ENCODE measurements around the gene MAP3K6.
A peak's percentile ranks its signal among the peaks of the same experiment; 100 is the strongest.

Gene MAP3K6

DNA sequence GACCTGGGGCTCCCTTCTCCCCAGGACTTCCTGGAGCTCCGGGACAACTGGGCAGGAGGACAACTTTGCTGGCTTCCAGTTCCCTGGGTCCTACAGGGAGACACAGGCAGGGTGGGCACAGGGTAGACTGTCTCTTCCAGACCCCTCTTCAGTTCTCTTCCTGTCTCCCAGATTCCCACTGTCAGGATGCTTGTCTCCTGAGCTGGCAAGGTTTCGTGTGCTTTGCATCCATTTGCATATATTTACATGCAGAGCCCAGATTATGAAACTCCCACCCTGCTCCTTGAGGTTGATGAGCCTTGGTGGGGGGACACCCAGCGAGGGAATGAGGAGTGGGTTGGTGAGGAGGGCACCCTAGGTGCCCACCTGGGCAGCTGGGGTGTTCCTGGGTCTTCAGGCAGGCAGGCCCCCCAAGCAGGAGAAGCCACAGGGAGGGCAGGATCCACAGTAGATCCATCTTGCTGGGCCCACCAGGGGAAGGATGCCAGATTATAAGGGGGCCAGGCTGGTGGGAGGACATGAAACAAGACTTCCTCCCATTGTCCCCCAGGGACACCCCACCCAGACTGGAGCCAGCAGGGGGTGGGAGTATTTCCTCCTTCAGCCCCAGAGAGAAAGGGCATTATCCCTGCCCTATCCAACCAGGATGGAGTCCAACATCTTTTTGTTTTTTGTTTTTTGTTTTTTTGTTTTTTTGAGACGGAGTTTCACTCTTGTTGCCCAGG is 7.8 kb upstream of the MAP3K6 start, which contains the start of gene FCN3:
Gene FCN3 (minus strand): TSS at position 463 of the 725 bp plus-strand sequence. CDS start 6 bp downstream, at position 457.
- no peak for DNase-seq

DNA sequence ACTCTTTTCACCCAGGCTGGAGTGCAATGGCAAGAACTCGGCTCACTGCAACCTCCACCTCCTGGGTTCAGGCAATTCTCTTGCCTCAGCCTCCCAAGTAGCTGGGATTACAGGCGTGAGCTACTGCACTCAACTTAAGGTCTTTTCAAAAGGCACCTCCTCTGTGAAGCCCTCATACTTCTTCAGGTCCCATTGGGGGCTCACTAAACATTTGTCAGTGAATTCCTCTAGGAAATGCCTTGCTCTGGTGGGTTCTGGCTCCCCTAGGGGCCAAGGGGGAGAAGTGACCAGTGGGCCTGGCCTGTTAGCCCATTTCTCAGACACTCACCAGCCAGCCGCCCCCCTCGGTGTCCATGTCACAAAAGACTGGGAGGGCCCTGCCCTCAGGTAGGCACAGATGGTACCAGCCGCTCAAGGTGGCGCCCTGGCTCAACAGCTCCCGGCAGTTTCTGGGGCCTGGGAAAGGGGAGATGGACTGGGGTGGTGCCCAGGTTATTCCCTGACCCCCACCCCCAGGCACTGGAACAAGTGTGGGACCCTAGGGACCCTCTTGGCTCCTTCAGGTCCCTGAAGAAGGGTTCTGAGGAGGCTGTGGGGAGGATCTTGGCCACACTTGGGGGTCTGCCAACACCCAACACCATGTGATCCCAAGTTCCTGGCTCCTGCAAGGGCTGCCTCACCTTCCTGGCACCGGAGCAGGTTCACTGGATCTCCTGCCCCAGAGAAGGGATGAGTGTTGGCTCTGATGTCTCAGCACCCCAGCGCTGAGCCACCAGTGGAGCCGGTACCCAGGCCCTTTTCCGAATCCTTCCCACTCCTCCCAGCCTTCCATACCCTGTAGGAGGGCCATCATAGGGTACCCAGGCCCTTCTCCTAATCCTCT is 6.3 kb upstream of the MAP3K6 start:
- DNase-seq = no peak

DNA sequence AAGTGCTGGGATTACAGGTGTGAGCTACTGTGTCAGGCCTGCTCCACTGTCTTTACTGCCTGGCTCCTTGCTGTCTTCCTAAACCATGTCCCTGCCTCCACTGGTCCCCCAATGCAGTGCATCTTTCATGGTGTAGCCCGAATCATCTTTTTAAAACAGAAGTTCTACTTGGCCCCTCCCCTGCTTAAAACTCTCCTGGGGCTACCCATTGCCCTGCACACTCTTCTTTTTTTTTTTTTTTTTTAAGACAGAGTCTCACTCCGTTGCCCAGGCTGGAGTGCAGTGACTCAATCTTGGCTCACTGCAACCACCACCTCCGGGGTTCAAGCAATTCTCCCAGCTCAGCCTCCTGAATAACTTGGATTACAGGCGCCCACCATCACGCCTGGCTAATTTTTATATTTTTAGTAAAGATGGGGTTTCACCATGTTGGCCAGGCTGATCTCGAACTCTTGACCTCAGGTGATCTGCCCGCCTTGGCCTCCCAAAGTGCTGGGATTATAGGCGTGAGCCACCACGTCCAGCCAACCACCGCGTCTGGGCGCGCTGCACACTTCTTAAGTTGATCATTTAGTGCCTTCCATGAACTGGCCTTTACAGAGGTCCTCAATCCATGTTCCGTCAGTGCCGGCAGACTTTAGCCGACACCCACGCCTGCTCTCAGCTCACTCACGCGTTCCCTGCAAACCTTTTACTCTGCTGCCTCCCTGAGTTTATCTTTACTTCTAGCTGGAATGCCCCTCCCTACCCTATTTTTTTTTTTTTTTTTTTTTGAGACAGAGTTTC is 5.5 kb upstream of the MAP3K6 start:
- DNase-seq = no peak

DNA sequence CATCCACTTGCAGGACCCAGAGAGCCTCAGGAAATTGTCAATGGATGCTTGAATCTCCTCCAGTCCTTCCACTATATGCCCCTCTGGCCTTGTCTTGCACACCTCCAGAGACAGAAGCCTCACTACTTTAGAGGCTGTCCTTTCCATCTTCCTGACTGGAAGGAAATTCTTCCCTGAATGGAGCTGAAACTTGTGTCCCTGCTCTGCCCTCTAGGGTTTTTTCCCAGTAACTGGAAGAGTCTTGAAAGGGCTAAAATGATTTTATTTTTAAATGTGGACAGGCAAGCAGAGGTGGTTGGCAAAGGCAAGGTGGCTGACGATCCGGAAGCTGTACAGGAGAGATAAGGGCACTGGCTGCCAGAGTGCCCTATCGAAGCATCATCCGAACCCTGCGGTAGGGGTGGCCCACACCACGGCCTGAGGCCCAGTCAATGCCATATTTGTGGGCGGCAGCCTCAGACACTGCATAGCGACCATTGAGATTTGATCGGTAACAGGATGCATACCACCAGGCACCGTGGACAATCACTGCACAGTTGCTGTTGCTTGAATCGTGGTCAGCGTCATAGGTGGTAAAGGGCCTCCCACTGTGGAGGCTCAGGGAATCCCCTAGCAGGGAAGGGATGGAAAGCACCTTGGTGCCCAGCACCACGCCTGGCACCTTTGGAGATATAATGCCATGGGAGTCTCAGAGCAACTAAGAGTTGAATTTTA is 2.3 kb upstream of the MAP3K6 start:
- peak; percentile 22 for DNase-seq

DNA sequence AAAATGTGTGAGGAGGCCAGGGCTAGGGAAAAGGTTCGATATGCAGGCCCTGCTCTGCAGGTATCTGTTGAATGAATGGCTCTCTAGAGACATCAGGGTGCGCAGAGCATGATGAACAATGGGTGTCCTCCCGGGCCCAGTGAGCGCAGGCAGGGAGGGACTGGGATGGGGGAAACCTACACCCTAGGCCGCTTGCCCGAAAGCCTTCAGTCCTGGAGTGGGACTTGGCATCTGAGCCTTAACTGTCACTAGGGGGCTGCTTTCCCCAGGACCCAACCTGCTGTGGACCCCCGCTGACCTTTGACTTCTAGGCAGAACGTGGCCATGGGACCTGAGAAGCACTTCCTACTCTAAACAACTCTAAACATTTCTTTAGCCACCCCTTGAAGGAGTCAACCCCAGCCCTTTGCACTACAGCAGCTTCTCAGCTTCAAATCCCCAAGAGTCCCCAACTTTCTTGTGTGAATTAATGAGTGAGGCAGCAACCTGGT is 444 bp upstream of the MAP3K6 start:
- DNase-seq = no peak

DNA sequence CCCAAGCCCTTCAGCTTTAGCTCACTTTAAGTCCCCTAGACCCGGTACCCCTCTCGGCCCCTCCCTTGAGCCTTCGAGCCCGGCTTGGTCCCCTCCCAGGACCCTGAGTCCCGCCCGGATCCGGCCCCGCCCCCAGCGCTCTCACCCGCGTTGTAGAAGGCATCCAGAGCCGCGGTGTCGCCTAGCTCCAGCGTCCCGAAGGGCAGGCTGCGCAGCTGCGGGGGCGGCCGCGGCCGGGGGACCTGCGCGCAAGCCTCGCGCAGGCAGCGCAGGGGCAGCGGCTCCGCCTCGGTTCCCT is 699 bp downstream of the MAP3K6 start:
- peak; percentile 63 for DNase-seq

DNA sequence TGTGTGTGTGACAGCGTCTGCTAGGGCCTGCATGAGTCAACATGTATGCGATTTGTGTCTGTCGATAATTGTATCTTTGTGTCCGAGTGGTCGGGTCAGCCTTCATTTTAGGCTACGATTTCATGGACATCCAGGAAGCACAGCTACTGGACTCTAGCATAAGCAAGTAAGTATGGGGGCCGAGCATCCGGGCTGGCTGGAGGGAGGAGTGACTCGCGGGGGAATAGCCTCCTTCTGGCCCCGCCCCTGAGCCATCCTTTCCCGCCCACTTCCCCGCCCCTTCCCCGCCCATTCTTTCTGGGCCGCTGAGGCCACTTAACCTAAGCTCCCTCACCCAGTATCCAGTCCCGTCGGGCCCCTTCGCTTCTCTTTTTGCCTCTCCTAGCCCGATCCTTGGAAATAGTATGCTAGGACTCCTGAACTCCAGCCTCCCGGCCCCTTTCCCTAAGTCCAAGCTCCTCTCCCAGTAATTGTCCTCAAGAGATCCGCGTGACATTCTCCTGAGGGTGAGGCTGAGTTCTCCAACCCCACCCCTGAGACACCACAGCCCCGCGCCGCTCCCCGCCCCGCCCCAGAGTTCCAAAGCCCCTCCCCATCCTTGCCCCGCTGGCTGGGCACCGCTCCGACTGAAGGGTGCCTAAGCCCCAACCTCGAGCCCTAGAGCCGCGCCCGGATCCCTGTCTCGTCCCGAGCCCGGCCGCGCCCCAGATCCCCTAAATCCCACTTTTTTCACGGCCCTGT is 1.2 kb downstream of the MAP3K6 start:
- peak; percentile 75 for DNase-seq

DNA sequence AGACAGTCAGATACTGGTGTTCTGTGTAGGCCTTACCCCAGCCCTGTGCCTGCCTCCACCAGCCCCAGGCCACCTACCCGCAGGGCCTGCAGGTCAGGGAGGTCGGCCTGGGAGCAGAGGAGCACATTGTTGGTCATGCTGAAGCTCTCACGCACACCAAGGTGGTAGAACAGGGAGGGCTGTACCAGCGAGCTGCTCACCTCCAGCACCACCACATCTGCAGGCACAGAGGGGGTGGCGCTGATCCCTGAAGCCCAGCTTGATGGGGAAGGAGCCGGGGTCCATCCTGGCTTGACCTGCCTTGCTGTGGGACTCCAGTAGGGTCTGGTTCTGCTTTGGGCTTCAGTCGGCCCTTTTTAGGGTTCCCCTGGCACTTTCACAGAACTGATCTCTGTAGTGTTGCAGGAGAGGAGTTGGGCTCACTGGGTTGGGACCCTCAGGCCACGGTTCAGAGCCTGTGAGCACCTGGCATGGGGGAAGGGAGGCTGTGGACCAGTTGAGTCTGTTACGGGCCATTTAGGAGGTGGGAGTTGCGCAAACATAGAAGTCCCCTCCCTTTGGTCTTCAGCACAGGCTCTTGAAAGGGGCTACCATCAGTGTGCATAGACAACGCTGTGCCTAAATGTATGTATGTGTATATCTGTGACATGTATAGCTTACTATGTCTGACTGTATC is 1.9 kb downstream of the MAP3K6 start:
- DNase-seq = no peak

DNA sequence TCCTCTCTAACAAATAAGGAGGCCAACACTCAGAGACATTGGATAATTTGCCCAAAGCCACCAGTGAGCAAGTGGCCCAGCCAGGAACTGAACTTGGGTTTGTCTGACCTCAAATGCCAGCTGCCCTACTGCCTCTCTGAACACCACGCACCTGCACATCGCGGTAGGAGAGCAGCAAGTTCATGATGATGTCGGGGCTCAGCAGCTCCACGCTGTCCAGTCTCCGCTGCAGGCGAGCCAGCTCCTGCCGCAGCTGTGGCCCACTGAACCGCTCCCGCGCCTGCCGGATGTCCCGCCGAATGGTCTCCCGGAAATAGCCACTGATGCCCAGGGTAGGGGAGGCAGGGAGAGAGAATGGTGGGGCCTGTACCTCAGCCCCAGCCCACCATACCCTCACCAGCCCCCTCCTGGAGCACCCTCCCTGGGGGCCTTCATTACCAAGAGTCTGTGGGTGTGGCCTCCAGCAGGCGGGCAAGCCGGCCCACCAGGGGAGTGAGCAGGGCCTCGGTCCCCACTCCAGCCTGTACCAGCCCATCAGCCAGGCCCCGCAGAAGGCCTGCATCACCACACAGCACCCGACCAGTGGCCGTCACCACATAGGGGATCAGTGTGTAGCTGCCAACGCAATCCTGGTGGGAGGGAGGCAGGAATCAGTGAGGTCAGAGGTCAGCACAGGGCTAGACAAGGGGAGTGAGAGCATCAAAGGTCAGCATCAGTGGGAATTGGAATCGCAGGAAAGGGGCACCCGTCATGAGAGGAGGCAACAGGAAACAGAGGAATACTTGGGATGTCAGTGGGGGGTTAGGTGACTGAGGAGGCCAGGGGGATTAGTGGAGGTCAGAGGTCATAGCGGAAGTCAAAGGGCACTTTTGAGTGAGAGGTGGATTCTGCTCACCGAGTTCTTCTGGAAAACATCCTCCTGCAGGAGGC is 2.7 kb downstream of the MAP3K6 start:
- DNase-seq = no peak

DNA sequence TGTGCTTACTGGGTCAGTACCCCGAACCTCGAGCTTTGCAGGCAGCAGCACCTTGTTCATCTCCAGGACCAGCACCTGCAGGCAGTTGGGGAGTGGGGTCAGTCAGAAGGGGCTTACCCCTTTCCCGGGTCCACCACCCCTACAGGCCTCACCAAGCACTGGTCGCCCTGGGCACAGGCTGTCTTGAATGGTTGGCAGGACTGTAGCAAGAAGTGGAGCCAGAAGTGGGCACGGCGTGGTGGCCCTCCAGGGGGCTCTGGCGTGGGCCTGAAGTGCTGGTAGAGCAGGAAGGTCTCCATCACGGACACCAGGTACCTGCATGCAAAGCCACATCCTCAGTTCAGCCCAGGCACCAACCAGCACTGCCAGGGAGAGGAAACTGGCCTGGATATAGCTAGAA is 5.2 kb downstream of the MAP3K6 start:
- DNase-seq = no peak

DNA sequence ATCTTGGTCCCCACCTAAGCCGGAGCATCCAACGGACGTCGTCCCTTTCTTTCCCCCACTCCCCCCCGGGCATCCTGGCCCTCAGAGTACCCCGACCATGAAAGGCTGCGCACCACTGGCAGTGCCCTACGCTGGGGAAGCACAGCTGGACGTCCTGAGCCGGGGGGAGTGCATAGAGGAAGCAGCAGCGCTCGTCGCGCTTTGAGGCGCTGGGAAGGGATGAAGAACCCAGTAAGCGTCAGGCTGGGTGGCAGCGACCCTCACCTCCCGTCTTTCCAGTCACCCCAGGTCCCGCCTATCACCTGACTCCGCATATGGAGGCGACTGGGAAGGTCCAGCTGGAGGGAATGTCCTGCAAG is 5.7 kb downstream of the MAP3K6 start:
- no peak for DNase-seq

DNA sequence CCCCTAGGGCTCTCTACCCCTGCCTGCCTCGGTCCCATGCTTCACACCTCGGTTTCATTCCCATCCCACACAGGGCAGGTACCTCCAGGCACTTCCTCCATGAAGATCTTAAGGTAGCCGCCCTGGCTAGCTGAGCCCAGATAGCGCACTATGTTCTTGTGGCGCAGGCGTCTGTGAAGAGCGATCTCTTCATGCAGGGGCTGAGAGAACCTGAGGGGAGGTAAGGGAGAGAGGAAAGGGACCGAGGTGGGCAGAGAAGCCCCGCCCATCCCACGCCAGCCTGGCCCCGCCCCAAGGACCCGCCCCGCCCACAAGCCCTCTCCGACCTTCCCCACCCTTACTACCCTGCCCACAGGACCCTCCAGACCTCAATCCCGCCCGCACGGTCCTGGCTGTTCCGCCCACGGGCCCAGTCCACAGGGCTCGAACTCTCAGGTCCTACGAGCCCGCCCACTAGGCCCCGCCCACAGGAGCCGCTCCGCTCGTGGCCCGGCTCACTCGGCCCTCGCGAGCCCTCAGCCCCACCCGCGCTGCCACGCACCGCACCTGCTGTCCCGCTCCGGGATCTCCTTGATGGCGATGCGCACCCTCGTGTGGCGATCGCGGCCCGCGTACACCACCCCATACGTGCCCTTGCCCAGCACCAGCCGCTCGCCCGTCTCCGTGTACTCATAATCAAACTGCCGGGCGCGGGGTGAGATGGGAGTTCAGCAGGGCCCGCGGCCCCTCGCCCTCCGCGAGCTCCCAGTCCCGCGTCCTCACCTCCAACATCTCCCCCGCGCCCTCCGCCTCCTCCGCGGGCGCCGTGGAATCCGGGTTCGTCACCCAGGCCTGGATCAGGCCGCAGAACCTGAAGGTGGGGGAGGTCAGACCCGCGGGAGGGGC is 6.4 kb downstream of the MAP3K6 start:
- peak; percentile 41 for DNase-seq

DNA sequence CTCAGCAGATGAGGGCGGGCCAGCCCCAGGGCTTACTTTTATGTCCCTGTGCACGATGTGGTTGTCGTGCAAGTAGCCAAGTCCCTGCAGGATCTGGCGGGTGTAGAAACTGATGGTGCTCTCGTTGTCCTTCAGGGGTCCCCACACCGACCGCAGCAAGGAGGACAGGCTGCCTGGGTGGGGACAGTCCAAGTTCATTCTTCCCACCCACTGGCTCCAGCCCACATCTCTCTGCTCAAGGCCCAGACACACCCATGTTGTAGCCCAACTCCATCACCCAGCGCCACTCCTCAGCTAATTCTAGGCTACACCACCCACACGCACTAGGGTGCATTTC is 7.0 kb downstream of the MAP3K6 start:
- DNase-seq = no peak

DNA sequence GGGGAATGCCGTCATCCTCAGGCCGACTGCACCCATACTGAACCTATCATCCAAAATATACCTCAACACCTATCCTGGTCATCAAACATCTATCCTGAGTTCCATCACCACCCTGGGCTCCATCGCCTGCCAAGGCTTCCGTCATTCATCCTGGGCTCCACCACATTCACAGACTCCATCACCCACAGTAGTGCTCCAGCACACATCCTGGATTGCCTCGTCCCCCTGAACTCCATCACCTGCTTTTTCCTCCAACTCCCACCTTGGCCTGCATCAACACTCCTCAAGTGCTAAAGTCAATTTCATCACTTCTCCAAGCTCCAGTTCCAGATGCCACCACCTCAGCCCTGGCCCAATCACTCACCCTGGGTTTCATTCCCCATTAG is 7.8 kb downstream of the MAP3K6 start:
- no peak for DNase-seq

DNA sequence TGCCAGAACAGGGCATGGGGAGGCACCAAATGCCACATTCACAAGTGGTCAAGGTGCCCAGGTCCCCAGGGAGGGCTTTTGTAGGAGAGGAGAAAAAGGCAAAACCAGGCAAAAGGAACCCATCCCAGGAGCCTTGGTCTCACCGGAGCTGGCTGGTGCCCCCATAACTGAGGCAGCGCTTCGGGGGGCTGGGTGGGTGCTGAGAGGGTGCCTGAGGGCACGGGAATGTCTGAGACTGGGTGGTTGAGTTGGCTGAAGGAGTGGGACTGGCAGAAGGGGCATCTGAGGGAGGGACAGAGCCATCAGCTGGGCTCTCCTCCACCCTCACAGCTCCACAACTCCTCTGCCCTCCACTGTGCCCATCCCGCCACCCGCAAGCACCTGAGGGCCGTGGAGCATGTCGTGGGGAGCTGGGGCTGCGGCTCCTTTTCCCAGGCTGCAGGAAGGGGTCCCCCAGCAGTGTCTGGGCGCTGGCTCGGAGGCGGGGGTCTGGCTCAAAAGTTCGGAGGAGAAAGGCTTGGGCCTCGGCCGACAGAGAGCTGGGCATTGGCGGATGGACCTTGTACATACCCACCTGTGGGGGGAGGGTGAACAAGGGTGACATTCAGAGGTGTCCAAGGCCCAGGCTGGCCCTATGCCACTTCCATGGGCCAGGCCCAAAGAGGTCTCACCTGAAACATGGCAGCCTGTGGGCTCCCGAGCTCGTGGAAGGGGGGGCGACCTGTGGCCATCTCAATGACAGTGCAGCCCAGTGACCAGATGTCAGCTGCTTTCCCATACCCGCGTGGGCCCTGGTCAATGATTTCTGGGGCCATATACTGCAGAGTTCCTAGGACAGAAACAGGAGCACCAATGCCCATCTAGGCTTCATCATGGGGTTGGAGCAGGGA is 8.5 kb downstream of the MAP3K6 start:
- no peak for DNase-seq

DNA sequence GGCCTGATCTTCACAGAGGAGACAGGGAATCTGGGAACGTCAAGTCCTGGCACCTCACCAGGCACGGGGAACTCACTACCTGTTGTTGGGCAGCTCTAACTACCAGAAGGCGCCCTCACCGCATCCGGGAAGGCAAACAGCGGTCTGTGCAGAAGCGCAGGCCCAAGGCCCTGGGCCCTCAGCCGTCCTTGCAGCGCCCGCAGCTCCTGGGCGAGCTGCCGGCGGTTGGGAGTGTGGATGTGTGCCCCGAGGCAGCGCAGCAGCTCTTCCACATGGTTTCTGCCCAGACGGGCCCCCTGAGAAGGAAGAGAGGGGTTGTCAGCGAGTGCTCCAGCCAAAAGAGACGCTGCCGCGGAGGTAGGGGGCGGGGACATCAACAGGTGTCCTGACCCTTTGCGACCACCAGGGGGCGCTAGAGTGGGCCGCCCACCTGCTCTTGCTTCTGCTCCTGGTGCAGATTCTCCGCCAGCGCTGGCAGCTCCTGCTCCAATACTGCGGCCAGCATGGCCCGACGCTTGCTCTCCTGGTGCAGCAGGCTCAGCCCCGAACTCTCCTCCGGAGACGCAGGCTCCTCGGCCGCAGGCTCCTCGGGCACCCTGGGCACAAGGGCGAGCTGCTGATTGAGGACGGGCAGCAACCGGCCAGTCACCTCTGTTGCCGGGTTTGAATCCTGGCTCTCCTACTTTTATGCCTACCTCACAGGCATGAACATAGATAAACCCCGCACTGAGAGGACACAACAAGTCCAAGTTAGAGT is 9.3 kb downstream of the MAP3K6 start:
- peak; percentile 80 for DNase-seq

DNA sequence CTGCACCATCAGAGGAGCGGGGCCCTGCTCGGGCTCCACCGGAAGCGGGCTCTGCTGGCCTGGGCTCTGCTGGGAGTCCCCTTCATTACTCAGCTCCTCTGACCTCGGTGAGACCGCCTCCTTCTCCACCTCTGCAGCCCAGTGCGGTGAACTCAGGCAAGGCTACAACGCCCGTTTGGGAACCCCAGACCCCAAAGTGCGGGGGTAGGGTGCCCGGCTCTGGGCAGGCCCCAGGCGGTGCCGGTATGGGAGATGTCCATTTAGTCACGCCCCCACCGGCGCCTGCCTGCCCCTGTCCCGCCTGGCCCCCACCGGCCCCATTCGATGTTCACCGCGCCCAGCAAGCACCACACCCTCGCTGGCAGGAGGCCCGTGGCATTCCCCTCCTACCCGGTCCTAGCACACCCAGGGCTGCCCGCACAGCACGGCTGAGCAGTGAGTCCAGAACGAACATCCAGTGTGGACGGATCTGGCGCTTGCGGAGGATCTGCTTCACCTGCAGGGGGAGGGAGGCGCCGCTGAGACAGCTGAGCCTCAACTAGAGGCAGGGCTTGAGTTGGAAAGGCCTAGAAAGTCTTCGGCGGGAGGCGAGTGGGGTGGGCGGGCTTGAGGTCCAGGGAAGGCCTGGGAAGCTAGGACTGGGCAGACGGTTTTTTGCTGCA is 10.0 kb downstream of the MAP3K6 start:
- DNase-seq = peak; percentile 26
